ENCODE results near the gene ZHX3. TPM values are rescaled to one million over a fixed set of nuclear protein-coding genes. Genes with fewer than 3 reads are reported as not detected.

The ZHX3 gene
- total and polyA plus RNA-seq, 9 of the 15 experiments (the other 6 are each of a cell fraction or from before 2014, with no cell fraction given), result 0.80 to 14.6 (median 4.9) TPM

GRCh38 chr20:41261790-41262717, 55.5 kb downstream of the ZHX3 start (continued):
- no peak; the same call in 1 of the 2 replicates for TF ChIP-seq ESRRA (IDR thresholded peaks at IDR 0.05; ENCODE audit: borderline replicate concordance, low read depth)
- peak; percentile 71 for TF ChIP-seq ZNF175 (CRISPR knock-in tag; IDR thresholded peaks at IDR 0.05; ENCODE audit: low read depth)
- no peak for TF ChIP-seq PCBP2 (IDR thresholded peaks at IDR 0.05; ENCODE audit: low read depth, low read length, poor library complexity, severe bottlenecking)
- TF ChIP-seq MCM5 (IDR thresholded peaks at IDR 0.05; ENCODE audit: low read depth), result no peak
- no peak for TF ChIP-seq SNIP1 (IDR thresholded peaks at IDR 0.05; ENCODE audit: low read depth)
- peak; percentile 78 for TF ChIP-seq MEF2D (tag; conservative IDR thresholded peaks at IDR 0.05; ENCODE audit: low read depth)
- TF ChIP-seq MYNN (IDR thresholded peaks at IDR 0.05), result no peak
- no peak for TF ChIP-seq MYNN (CRISPR knock-in tag; IDR thresholded peaks at IDR 0.05)
- peak; percentile 79; the same call in 1 of the 2 replicates for TF ChIP-seq ZEB2 (IDR thresholded peaks at IDR 0.05)
- no peak for TF ChIP-seq CLOCK (CRISPR knock-in tag; IDR thresholded peaks at IDR 0.05; ENCODE audit: borderline replicate concordance)
- no peak for TF ChIP-seq U2AF1 (optimal IDR thresholded peaks at IDR 0.05; ENCODE audit: low read depth, low read length)
- no peak for TF ChIP-seq ZNF584 (CRISPR knock-in tag; IDR thresholded peaks at IDR 0.05; ENCODE audit: low read depth)
- TF ChIP-seq ASH1L (IDR thresholded peaks at IDR 0.05; ENCODE audit: borderline replicate concordance, low read depth, partially characterized antibody), result no peak
- no peak for TF ChIP-seq KLF6 (CRISPR knock-in tag; IDR thresholded peaks at IDR 0.05; ENCODE audit: borderline replicate concordance)
- no peak for TF ChIP-seq E2F8 (IDR thresholded peaks at IDR 0.05; ENCODE audit: low read depth, partially characterized antibody)
- TF ChIP-seq THRA (IDR thresholded peaks at IDR 0.05), result no peak
- no peak for TF ChIP-seq ZBTB49 (CRISPR knock-in tag; IDR thresholded peaks at IDR 0.05; ENCODE audit: borderline replicate concordance)
- no peak for TF ChIP-seq HDAC3 (IDR thresholded peaks at IDR 0.05; ENCODE audit: borderline replicate concordance, partially characterized antibody)
